ENCODE results near the gene RGS11.

RGS11 gene

GRCh38 chr16:220021-220420 lies 55.7 kb downstream of the RGS11 start:
- in situ Hi-C loops (cut with MboI; ENCODE audit: low sequenced_read_pairs, unreplicated experiment), result no loop called here
- DNase-seq (ENCODE audit: low spot score), result no peak
- TF ChIP-seq CTCF (IDR thresholded peaks at IDR 0.05; ENCODE audit: borderline replicate concordance, control extremely low read depth, extremely low read depth, insufficient read depth, missing control alignments), result no peak
